Fibroblast of skin of back (primary cell): ENCODE measurements around the gene PIP4K2B.
"Not testable (repeated sequence)": the region's sequence is repeated elsewhere in the genome, so short reads cannot be mapped to it uniquely, and the experiment has no call there.

Experiments used
- DNase-seq: peaks from one replicate; pipeline ENCODE4 v3.0.0-alpha.2; 2013

The PIP4K2B gene

DNA sequence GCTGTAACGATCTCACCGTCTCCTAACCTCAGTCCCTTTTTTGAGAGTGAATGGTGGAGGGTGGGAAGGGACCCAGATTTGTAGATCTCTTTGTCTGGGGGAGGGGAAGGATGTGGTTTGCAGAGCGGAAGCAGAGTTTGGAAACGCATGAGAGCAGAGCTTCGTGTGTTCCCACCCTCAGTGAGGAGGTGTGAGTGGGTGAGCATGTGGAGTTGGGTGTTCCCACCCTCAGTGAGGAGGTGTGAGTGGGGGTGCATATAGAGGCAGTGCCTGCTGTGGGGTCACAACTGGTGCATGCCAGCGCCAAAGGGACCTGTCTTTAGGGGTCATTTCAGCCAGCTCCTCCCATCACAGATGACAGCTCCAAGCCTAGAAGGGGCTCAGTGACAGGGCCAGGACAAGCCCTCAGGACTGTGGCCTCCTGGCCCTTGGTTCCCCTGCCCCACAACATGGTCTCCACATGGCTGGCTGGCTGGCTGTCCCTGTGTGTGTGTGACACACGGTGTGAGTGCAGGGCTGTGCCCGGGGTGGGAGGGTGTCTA is 71.0 kb downstream of the PIP4K2B start:
- DNase-seq: no peak

DNA sequence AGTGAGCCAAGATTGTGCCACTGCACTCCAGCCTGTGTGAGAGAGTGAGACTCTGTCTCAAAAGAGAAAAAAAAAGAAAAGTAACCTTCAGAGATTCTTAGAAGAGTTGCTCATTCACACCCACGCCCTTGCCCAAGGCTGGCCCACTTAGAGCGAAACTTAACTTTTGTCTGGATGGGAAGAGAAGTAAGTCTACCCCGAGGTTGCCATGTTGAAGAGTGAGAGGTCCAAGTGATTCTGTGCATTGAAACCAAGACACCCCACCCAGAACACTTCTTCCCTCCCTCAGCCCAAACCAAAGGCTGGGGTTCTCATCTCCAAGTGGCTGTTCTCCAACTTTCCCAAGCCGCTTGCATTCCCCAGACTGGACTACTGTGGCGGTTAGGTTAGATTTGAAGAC is 71.6 kb downstream of the PIP4K2B start:
- DNase-seq: no peak

- DNase-seq: not testable (repeated sequence)
These were observed 73.2 kb downstream of the PIP4K2B start for GRCh38 chr17:38726145-38726544.

- no peak for DNase-seq
These were observed 74.3 kb downstream of the PIP4K2B start for GRCh38 chr17:38725066-38725465.

DNA sequence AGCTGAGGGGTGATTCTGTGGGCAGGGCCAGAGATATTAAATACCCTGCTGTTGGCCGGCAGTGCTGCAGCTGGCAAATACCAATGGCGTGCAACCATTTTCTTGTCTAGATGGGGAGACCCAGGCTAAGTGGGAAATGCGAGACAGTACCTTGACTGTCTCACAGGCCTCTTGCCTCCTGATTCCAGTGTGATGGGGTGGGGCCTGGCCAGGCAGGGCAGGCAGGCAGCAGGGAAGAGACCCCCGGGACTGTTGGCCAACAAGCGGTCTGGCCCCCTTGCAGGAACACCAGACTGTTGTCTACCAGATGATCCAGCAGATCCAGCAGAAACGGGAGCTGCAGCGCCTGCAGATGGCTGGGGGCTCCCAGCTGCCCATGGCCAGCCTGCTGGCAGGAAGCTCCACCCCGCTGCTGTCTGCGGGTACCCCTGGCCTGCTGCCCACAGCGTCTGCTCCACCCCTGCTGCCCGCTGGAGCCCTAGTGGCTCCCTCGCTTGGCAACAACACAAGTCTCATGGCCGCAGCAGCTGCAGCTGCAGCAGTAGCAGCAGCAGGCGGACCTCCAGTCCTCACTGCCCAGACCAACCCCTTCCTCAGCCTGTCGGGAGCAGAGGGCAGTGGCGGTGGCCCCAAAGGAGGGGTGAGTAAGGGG is 74.9 kb downstream of the PIP4K2B start:
- no peak for DNase-seq

DNA sequence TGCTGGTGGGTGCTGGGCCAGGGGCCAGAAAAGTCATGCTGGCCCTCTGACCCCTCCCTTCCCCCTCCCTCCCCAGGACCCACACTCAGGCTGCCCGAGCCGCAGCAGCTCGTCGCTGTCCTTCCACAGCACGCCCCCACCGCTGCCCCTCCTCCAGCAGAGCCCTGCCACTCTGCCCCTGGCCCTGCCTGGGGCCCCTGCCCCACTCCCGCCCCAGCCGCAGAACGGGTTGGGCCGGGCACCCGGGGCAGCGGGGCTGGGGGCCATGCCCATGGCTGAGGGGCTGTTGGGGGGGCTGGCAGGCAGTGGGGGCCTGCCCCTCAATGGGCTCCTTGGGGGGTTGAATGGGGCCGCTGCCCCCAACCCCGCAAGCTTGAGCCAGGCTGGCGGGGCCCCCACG is 77.6 kb downstream of the PIP4K2B start:
- no peak for DNase-seq

GRCh38 chr17:38720941-38721340 is 78.4 kb downstream of the PIP4K2B start:
- DNase-seq: no peak

GRCh38 chr17:38719943-38720641 is 79.3 kb downstream of the PIP4K2B start:
- no peak for DNase-seq

DNA sequence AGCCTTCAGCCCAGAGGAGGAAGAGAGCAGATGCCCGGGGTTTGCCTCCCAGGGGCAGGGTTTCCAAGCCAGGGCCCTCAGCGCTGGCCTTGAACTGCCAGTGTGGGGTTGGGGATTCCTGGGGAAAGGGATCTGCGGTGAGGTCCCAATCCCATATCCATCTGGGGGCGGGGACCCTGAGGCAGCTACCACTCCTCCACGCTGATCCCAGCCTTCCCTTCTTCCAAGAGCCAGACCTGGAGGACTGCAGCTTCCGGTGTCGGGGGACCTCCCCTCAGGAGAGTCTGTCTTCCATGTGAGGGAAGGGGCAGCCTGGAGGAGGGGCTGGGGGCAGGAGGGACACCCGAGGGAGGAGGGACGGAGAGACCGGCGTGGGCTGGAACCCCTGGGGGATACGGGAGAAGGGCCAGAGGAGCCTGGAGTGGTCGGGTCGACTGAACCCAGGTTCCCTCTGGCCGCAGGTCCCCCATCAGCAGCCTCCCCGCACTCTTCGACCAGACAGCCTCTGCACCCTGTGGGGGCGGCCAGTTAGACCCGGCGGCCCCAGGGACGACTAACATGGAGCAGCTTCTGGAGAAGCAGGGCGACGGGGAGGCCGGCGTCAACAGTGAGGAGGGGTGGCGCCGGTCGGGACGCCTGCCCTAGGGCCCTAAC is 79.9 kb downstream of the PIP4K2B start:
- no peak for DNase-seq

GRCh38 chr17:38717139-38717745 is 82.1 kb downstream of the PIP4K2B start:
- no peak for DNase-seq

DNA sequence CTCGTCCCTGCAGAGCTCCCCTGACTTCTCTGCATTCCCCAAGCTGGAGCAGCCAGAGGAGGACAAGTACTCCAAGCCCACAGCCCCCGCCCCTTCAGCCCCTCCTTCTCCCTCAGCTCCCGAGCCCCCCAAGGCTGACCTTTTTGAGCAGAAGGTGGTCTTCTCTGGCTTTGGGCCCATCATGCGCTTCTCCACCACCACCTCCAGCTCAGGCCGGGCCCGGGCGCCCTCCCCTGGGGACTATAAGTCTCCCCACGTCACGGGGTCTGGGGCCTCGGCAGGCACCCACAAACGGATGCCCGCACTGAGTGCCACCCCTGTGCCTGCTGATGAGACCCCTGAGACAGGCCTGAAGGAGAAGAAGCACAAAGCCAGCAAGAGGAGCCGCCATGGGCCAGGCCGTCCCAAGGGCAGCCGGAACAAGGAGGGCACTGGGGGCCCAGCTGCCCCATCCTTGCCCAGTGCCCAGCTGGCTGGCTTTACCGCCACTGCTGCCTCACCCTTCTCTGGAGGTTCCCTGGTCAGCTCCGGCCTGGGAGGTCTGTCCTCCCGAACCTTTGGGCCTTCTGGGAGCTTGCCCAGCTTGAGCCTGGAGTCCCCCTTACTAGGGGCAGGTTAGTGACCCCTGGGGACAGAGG is 82.9 kb downstream of the PIP4K2B start:
- DNase-seq: no peak
